ENCODE measurements around the gene ACTN1.

GRCh38 chr14:68865542-68865941 is 113.6 kb downstream of the ACTN1 start:
- TF ChIP-seq CTCF (IDR thresholded peaks at IDR 0.05) = no peak
- no peak for TF ChIP-seq POLR2A (IDR thresholded peaks at IDR 0.05)

Measured in lower leg skin (tissue), 3 donors.